ENCODE measurements around the gene FOXF1.

Gene FOXF1

GRCh38 chr16:86505185-86505898, 5.0 kb upstream of the FOXF1 start:
- DNase-seq (ENCODE audit: low spot score): no peak

- no peak for DNase-seq (ENCODE audit: low spot score)
Measured at GRCh38 chr16:86505899-86506864, 4.1 kb upstream of the FOXF1 start.

- no peak for DNase-seq (ENCODE audit: low spot score)
Measured at GRCh38 chr16:86507173-86508027, 2.9 kb upstream of the FOXF1 start.

GRCh38 chr16:86508028-86508946, 2.0 kb upstream of the FOXF1 start:
- DNase-seq (ENCODE audit: low spot score): no peak

- peak; percentile 90 for DNase-seq (ENCODE audit: low spot score)
Measured at GRCh38 chr16:86508947-86509758, 1.2 kb upstream of the FOXF1 start.

- peak; percentile 76 for DNase-seq (ENCODE audit: low spot score)
Measured at GRCh38 chr16:86509759-86510464, 415 bp upstream of the FOXF1 start.

- DNase-seq (ENCODE audit: low spot score): no peak
Measured at GRCh38 chr16:86511317-86512161, 1.2 kb downstream of the FOXF1 start.

- no peak for DNase-seq (ENCODE audit: low spot score)
Measured at GRCh38 chr16:86512301-86512859, 2.1 kb downstream of the FOXF1 start.

GRCh38 chr16:86512860-86513470, 2.6 kb downstream of the FOXF1 start:
- DNase-seq (ENCODE audit: low spot score): no peak

GRCh38 chr16:86513471-86514277, 3.3 kb downstream of the FOXF1 start:
- no peak for DNase-seq (ENCODE audit: low spot score)

GRCh38 chr16:86514481-86515376, 4.4 kb downstream of the FOXF1 start:
- no peak for DNase-seq (ENCODE audit: low spot score)

GRCh38 chr16:86515413-86515776, 5.1 kb downstream of the FOXF1 start:
- no peak for DNase-seq (ENCODE audit: low spot score)

GRCh38 chr16:86515777-86516622, 5.7 kb downstream of the FOXF1 start:
- DNase-seq (ENCODE audit: low spot score): peak; percentile 51

GRCh38 chr16:86516623-86517003, 6.3 kb downstream of the FOXF1 start:
- DNase-seq (ENCODE audit: low spot score): no peak

GRCh38 chr16:86517033-86517432, 6.7 kb downstream of the FOXF1 start:
- no peak for DNase-seq (ENCODE audit: low spot score)

Measured in GM03348 (cell line).